Tibial nerve (tissue), 4 donors: ENCODE results near the gene PRKCB. TPM values are rescaled to one million over a fixed set of nuclear protein-coding genes. Genes with fewer than 3 reads are reported as not detected.

Source experiments
- DNase-seq, 2 donors: peaks; one replicate each; pipeline ENCODE4 v3.0.0-alpha.2; 2019; ENCODE audit warnings: low spot score in 2 of 2
- H3K27ac ChIP-seq, 4 donors: fragments of 200-600 bp; sonication (generic) in 3 of 4; one replicate each; pipeline ENCODE4 v1.5.1; 2017 to 2019; ENCODE audit warnings: mild to moderate bottlenecking in 1 of 4
- H3K27me3 ChIP-seq, 2 donors: fragments of 200-600 bp; sonication (generic) in 1 of 2; one replicate each; pipeline versions ENCODE4 v1.5.1 to v1.6.0; 2017 to 2019
- H3K36me3 ChIP-seq, 3 donors: fragments of 200-600 bp; sonication (generic); one replicate each; pipeline ENCODE4 v1.5.1; 2018 to 2019
- H3K4me1 ChIP-seq, 4 donors: fragments of 200-600 bp; sonication (generic) in 3 of 4; one replicate each; pipeline ENCODE4 v1.5.1; 2017 to 2019
- H3K4me3 ChIP-seq, 4 donors: fragments of 200-600 bp; sonication (generic) in 3 of 4; one replicate each; pipeline ENCODE4 v1.5.1; 2017 to 2019; ENCODE audit warnings: mild to moderate bottlenecking in 1 of 4, moderate library complexity in 1 of 4
- H3K9me3 ChIP-seq, 4 donors: fragments of 200-600 bp; sonication (generic) in 3 of 4; one replicate each; pipeline ENCODE4 v1.5.1; 2017 to 2019
- CTCF ChIP-seq, 5 experiments: fragments of 200-600 bp in 3 of 5; fragments of 450-650 bp in 2 of 5; sonication (generic) in 3 of 5; IDR thresholded peaks; one replicate each; pipeline ENCODE4 v1.5.1; 2016 to 2019; ENCODE audit warnings: antibody characterized with exemption in 5 of 5, mild to moderate bottlenecking in 3 of 5, moderate library complexity in 2 of 5
- EP300 ChIP-seq, 2 donors: sonication (generic); formaldehyde crosslinking; IDR thresholded peaks; one replicate each; pipeline ENCODE4 v1.6.1; 2017; ENCODE audit warnings: antibody characterized with exemption in 2 of 2, mild to moderate bottlenecking in 1 of 2
- POLR2A ChIP-seq, 2 donors: fragments of 450-650 bp; IDR thresholded peaks; one replicate each; pipeline ENCODE4 v1.6.1; 2017; ENCODE audit warnings: antibody characterized with exemption in 2 of 2, mild to moderate bottlenecking in 2 of 2, moderate library complexity in 2 of 2
- WGBS, 2 donors: methylation state at CpG; one replicate each; pipeline ENCODE4 v1.1.5; 2018; 5-methylcytosine and 5-hydroxymethylcytosine counted together
- total RNA-seq, 4 donors: library from RNA; depleted of rRNA; stranded (reverse); fragments of >200 nt; gene quantifications; one replicate each; pipeline ENCODE4 v1.1.0, GENCODE V29; 2016

Gene PRKCB
- total RNA-seq, 4 donors from 2014 or later, result 2.7 to 6.9 (median 4.3) TPM

- Histone ChIP-seq H3K27me3 (no peaks in the 10 kb centered on the region), H3K4me1 (peaks cover 0 to 1% (median 0%) of the 10 kb centered on the region in 4 donors), H3K27ac (no peak overlapping the region), H3K9me3 (no peaks in the 10 kb centered on the region), H3K4me3 (no peak overlapping the region), H3K36me3 (no peaks in the 10 kb centered on the region)
- 72 to 78% methylated on average over 8 of the region's 8 CpGs for WGBS, 2 donors
- TF ChIP-seq POLR2A (IDR thresholded peaks at IDR 0.05) (no peak), CTCF (IDR thresholded peaks at IDR 0.05) (no peak), EP300 (IDR thresholded peaks at IDR 0.05) (no peak)
- no peak for DNase-seq
These were observed 98.9 kb downstream of the PRKCB start for GRCh38 chr16:23934610-23935236.

GRCh38 chr16:23940111-23940510 lies 104.3 kb downstream of the PRKCB start:
- H3K27me3 ChIP-seq, result no peaks in the 10 kb centered on the region
- no peak for DNase-seq
- H3K9me3 ChIP-seq, result no peaks in the 10 kb centered on the region
- peaks cover 0 to 15% (median 0%) of the 10 kb centered on the region in 4 donors for H3K4me1 ChIP-seq
- H3K4me3 ChIP-seq, result no peak overlapping the region
- no peak overlapping the region for H3K27ac ChIP-seq
- H3K36me3 ChIP-seq, result no peaks in the 10 kb centered on the region
- TF ChIP-seq POLR2A (IDR thresholded peaks at IDR 0.05), result no peak
- no peak for TF ChIP-seq EP300 (IDR thresholded peaks at IDR 0.05)
- TF ChIP-seq CTCF (IDR thresholded peaks at IDR 0.05), result no peak

GRCh38 chr16:23941025-23941424 lies 105.2 kb downstream of the PRKCB start:
- Histone ChIP-seq H3K4me3 (no peak overlapping the region), H3K27me3 (no peaks in the 10 kb centered on the region), H3K27ac (no peak overlapping the region), H3K36me3 (no peaks in the 10 kb centered on the region), H3K9me3 (no peaks in the 10 kb centered on the region), H3K4me1 (peaks cover 0 to 15% (median 0%) of the 10 kb centered on the region in 4 donors)
- 50 to 58% methylated on average over 1 of the region's 1 CpG for WGBS, 2 donors
- no peak for DNase-seq
- TF ChIP-seq EP300 (IDR thresholded peaks at IDR 0.05) (no peak), CTCF (IDR thresholded peaks at IDR 0.05) (no peak), POLR2A (IDR thresholded peaks at IDR 0.05) (no peak)

GRCh38 chr16:23941963-23942564 lies 106.3 kb downstream of the PRKCB start:
- H3K36me3 ChIP-seq, result no peaks in the 10 kb centered on the region
- no peaks in the 10 kb centered on the region for H3K9me3 ChIP-seq
- no peak overlapping the region for H3K27ac ChIP-seq
- no peak for TF ChIP-seq CTCF (IDR thresholded peaks at IDR 0.05)
- TF ChIP-seq POLR2A (IDR thresholded peaks at IDR 0.05), result no peak
- no peak for TF ChIP-seq EP300 (IDR thresholded peaks at IDR 0.05)
- no peaks in the 10 kb centered on the region for H3K27me3 ChIP-seq
- 49 to 51% methylated on average over 5 of the region's 5 CpGs for WGBS, 2 donors
- DNase-seq, result no peak
- peaks cover 0 to 15% (median 0%) of the 10 kb centered on the region in 4 donors for H3K4me1 ChIP-seq
- H3K4me3 ChIP-seq, result no peak overlapping the region

- no peak overlapping the region for H3K4me3 ChIP-seq
- WGBS, 2 donors, result 88 to 94% methylated on average over 6 of the region's 6 CpGs
- no peak for TF ChIP-seq CTCF (IDR thresholded peaks at IDR 0.05)
- no peak for TF ChIP-seq EP300 (IDR thresholded peaks at IDR 0.05)
- TF ChIP-seq POLR2A (IDR thresholded peaks at IDR 0.05), result no peak
- H3K27ac ChIP-seq, result no peak overlapping the region
- no peaks in the 10 kb centered on the region for H3K36me3 ChIP-seq
- no peaks in the 10 kb centered on the region for H3K27me3 ChIP-seq
- no peaks in the 10 kb centered on the region for H3K9me3 ChIP-seq
- H3K4me1 ChIP-seq, result peaks cover 0 to 15% (median 0%) of the 10 kb centered on the region in 4 donors
- no peak for DNase-seq
These were observed 107.8 kb downstream of the PRKCB start for GRCh38 chr16:23943604-23944003.
